Omental fat pad (tissue), 4 donors: ENCODE measurements around the gene OSBPL8. TPM values are rescaled to one million over a fixed set of nuclear protein-coding genes. Genes with fewer than 3 reads are reported as not detected.

ENCODE experiments used
- ATAC-seq: fragments of 150-250 bp; one replicate; pipeline ENCODE4 v1.9.1; 2016; ENCODE audit warnings: mild to moderate bottlenecking, moderate library complexity; ENCODE audit not compliant: low FRiP score
- DNase-seq: peaks from one replicate; pipeline ENCODE4 v3.0.0-alpha.2; 2019; ENCODE audit warnings: low spot score
- CTCF ChIP-seq, 3 donors: fragments of 450-650 bp; IDR thresholded peaks; one replicate each; pipeline ENCODE4 v1.5.1; 2016 to 2017; ENCODE audit warnings: antibody characterized with exemption in 3 of 3, mild to moderate bottlenecking in 3 of 3, moderate library complexity in 2 of 3
- total RNA-seq, 4 donors: library from RNA; depleted of rRNA; stranded (reverse); fragments of >200 nt; gene quantifications; one replicate each; pipeline ENCODE4 v1.1.0, GENCODE V29; 2016

OSBPL8 gene
- total RNA-seq, 4 donors from 2014 or later, result 52.6 to 76.8 (median 65.2) TPM

- no peak for TF ChIP-seq CTCF (IDR thresholded peaks at IDR 0.05)
- DNase-seq (no peak), ATAC-seq (no peak)
These were observed 243.1 kb downstream of the OSBPL8 start for GRCh38 chr12:76316468-76316867.

GRCh38 chr12:76313299-76313698 is 246.3 kb downstream of the OSBPL8 start:
- ATAC-seq, result no peak
- no peak for DNase-seq
- no peak for TF ChIP-seq CTCF (IDR thresholded peaks at IDR 0.05)

GRCh38 chr12:76312315-76312714 is 247.3 kb downstream of the OSBPL8 start:
- ATAC-seq (no peak), DNase-seq (no peak)
- no peak for TF ChIP-seq CTCF (IDR thresholded peaks at IDR 0.05)

GRCh38 chr12:76311796-76312195 is 247.8 kb downstream of the OSBPL8 start:
- no peak for TF ChIP-seq CTCF (IDR thresholded peaks at IDR 0.05)
- ATAC-seq, result no peak
- DNase-seq, result no peak

GRCh38 chr12:76310110-76310509 is 249.5 kb downstream of the OSBPL8 start:
- ATAC-seq (no peak), DNase-seq (no peak)
- no peak for TF ChIP-seq CTCF (IDR thresholded peaks at IDR 0.05)

- DNase-seq, result no peak
- no peak for ATAC-seq
- no peak for TF ChIP-seq CTCF (IDR thresholded peaks at IDR 0.05)
These were observed 250.7 kb downstream of the OSBPL8 start for GRCh38 chr12:76308866-76309265.

- ATAC-seq (no peak), DNase-seq (no peak)
- TF ChIP-seq CTCF (IDR thresholded peaks at IDR 0.05), result no peak
These were observed 252.5 kb downstream of the OSBPL8 start for GRCh38 chr12:76307083-76307482.
